Mammary epithelial cell (primary cell): Measurements from ENCODE around the gene DGCR2.

Experiments used
- CTCF ChIP-seq, 2 donors: IDR thresholded peaks in 1 of 2; conservative IDR thresholded peaks in 1 of 2; 2 replicates each; pipeline ENCODE4 v1.5.1; 2011 to 2012; ENCODE audit warnings: inconsistent platforms in 2 of 2, low read length in 2 of 2, mild to moderate bottlenecking in 2 of 2, control low read depth in 1 of 2, low read depth in 1 of 2; ENCODE audit not compliant: insufficient read depth in 1 of 2; ENCODE audit errors: extremely low read depth in 1 of 2
- EZH2 ChIP-seq: IDR thresholded peaks from 2 replicates; pipeline ENCODE4 v1.6.1; 2012; ENCODE audit warnings: low read length, inconsistent platforms, borderline replicate concordance

- TF ChIP-seq CTCF (conservative IDR thresholded peaks at IDR 0.05 in 1 of 2, IDR thresholded peaks at IDR 0.05 in 1 of 2; ENCODE audit: extremely low read depth in 1 of 2, insufficient read depth in 1 of 2, low read depth in 1 of 2, low read length in 2 of 2) (no peak), EZH2 (no peak)
Observed at GRCh38 chr22:19005905-19006304, 116.3 kb downstream of the DGCR2 start.
